Measurements from ENCODE around the gene MAML1. TPM values are rescaled to one million over a fixed set of nuclear protein-coding genes. Genes with fewer than 3 reads are reported as not detected.

Gene MAML1, protein sequence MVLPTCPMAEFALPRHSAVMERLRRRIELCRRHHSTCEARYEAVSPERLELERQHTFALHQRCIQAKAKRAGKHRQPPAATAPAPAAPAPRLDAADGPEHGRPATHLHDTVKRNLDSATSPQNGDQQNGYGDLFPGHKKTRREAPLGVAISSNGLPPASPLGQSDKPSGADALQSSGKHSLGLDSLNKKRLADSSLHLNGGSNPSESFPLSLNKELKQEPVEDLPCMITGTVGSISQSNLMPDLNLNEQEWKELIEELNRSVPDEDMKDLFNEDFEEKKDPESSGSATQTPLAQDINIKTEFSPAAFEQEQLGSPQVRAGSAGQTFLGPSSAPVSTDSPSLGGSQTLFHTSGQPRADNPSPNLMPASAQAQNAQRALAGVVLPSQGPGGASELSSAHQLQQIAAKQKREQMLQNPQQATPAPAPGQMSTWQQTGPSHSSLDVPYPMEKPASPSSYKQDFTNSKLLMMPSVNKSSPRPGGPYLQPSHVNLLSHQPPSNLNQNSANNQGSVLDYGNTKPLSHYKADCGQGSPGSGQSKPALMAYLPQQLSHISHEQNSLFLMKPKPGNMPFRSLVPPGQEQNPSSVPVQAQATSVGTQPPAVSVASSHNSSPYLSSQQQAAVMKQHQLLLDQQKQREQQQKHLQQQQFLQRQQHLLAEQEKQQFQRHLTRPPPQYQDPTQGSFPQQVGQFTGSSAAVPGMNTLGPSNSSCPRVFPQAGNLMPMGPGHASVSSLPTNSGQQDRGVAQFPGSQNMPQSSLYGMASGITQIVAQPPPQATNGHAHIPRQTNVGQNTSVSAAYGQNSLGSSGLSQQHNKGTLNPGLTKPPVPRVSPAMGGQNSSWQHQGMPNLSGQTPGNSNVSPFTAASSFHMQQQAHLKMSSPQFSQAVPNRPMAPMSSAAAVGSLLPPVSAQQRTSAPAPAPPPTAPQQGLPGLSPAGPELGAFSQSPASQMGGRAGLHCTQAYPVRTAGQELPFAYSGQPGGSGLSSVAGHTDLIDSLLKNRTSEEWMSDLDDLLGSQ
- 33.5 TPM for total RNA-seq

DNA sequence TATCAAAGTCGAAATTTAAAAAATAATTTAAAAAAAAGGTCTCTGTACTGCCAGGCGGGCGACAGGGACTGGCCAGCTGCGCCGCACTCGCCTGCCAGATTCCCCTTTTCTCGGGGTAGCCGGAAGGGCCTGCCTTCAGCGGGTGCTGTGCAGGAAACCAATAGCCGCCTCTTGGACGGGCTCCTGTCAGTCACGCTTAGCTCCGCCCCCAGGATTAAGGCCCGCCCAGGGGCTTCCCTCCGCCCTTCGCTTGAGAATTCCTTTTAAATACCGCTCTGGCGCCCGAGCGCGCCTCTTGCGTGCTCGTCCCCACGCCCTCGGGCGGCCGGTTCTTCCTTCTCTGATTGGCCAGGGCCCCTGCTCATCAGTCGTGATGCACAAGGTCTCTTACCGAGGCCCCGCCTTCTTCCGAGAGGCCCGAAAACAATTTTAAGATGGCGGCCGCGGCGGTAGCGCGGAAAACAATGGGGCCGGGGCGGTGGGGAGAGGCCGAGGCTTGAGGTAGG, at the start of gene MAML1:
TSS of gene MAML1 (plus strand) at position 411 of the 506 bp plus-strand sequence. CDS start 291 bp downstream, outside the sequence.

DNA sequence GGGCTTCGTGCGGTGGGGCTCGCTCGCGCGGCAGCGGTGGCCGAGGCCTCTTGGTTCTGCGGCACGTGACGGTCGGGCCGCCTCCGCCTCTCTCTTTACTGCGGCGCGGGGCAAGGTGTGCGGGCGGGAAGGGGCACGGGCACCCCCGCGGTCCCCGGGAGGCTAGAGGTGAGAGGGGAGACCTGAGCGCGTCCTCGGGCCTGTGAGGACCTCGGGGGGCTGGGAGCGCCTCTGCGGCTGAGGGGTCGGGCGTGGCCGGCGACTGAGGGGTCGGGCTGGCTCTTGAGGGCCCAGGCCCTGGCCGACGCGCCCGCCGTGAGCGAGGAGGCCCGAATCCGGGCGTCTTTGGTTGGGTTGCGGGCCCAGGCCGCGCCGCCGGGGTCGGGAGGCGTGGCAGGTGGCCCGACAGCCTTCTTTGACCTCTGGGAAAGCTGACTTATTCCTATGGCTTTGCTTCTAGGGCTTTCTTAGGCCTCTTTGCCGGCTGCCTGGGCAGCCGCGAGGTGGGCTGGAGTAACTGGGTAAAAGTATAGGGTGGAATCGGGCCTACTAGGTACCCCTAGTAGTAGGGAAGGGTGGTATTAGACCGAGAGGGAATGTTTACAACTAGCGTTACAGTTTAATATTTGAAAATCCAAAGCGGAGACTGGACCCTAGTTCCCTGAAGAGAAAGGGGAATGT, 33.5 kb upstream of the MAML1 start, which contains the start of gene CANX:
TSS of gene CANX (plus strand) at position 33 of the 681 bp plus-strand sequence. CDS start 6,715 bp downstream, outside the sequence.

DNA sequence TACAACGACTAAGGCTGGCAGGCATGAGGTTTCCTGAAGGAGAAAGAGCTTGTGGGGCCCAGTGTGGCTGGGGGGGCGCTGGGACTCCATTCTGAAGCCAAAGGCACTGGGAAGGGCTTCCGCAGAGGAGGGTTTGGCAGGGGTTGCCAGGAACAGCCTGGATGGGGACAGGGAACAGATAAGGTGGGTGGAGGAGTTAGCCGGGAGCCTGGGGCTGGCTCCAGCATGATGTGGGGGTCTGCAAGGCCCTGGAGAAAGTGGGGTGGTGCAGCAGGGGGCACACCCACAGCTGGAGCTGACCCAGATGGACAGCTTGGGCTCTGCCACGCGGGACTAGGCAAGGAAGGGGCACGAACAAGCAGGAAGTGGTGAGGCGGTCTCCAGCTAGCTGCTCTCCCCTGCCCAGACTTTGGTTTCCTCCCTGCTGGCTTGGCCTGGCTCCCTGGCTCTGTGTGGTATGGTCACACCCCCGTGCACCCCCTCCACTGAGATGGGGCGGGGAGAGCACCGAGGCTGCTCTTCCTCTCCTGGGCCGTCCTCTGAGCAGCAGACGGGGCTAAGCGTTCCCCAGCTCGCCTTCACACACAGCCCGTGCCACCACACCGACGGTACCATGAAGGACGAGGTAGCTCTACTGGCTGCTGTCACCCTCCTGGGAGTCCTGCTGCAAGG, 61.0 kb downstream of the MAML1 start, which contains the start of gene LTC4S:
TSS of gene LTC4S (plus strand) at position 519 of the 672 bp plus-strand sequence. CDS start at position 614, 95 bp downstream.

DNA sequence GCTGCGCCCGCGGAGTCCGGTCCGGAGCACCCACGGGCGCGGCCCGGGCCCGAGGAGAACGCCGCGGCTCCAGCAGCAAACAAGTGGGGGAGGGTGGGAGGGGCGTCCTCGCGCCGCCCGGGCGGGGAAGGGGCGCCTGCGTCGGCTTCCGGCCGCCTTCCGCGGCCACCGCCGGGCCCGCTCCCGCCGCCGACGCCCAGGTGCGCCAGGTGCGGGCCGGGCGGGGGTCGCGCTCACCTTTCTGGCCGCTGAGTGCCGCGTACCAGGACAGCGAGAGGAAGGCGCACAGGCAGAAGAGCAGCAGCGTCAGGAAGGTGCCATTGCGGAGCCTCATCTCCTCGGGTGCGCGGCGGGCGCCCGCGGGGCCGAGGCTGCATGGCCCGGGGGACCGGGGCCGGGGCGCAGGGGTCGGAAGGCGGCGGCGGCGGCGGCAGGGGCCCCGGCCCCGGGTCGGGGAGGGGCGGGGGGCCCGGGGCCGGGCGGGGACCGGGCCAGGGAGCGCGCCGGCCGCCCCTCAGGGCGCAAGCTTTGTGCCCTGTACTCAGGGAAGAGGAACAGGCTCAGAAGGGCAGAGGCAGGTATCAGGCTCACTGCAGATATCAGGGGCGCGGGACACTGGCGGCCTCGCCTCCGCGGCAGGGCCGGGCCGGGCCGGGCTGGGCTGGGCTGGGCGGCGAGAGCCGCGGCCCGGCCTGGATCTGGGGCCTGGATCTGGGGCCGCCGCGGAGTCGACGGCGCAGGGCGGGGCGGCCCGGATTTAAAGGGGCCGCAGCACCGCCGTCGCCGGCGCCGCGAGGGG, 73.8 kb downstream of the MAML1 start, which contains the start of gene MGAT4B:
TSS of gene MGAT4B (minus strand) at position 617 of the 799 bp plus-strand sequence. CDS start at position 334, 283 bp downstream.

DNA sequence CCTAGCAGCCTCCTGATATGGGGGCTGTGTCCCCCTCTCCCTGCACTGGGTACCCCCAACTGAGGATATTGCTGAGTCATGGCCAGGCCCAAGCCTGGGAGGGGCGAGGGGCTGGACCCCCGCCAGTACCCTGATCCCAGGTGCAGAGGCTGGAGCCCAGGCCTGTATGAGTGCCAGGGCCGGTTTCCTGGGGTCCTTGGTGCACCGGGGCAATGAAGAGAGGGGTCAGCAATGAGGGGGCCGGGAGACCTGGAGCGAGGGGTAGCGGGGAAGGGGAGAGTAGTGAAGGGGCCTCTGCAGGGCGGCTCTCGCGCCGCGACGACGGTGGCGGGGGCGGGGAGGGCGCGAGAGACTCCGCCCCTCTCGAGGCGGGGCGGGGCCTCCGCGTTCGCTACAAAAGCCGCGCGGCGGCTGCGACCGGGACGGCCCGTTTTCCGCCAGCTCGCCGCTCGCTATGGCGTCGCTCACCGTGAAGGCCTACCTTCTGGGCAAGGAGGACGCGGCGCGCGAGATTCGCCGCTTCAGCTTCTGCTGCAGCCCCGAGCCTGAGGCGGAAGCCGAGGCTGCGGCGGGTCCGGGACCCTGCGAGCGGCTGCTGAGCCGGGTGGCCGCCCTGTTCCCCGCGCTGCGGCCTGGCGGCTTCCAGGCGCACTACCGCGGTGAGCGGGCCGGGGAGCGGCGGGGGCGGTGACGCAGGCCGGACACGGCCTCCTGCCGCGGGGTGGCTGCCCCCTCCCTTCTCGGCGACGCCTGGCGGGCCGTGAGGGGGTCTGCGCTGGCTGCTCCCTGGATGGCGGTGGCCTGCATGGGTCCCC, 88.1 kb downstream of the MAML1 start, which contains the start of gene SQSTM1:
TSS of gene SQSTM1 (plus strand) at position 423 of the 815 bp plus-strand sequence. CDS start at position 455, 32 bp downstream.

Other genes with a start within 250 kb of the MAML1 start
- gene RUFY1, start 182.3 kb upstream of the MAML1 start, total RNA-seq = 56.0 TPM
- 1,077 TPM for gene HNRNPH1, start 109.2 kb upstream of the MAML1 start, total RNA-seq
- gene CBY3, start 51.8 kb upstream of the MAML1 start, total RNA-seq = not detected
- gene CANX, start 33.9 kb upstream of the MAML1 start, total RNA-seq = 459 TPM
- gene LTC4S, start 61.2 kb downstream of the MAML1 start, total RNA-seq = 1.1 TPM
- 67.3 TPM for gene MGAT4B, start 74.0 kb downstream of the MAML1 start, total RNA-seq
- 122 TPM for gene SQSTM1, start 88.1 kb downstream of the MAML1 start, total RNA-seq
- gene MRNIP, start 126.0 kb downstream of the MAML1 start, total RNA-seq = 55.3 TPM
- 62.9 TPM for gene TBC1D9B, start 175.1 kb downstream of the MAML1 start, total RNA-seq

Data from camera-type eye (tissue), 1 donor.